HEK293 (cell line): ENCODE data around the gene FIGNL1.

Source experiments
- INSM2 ChIP-seq: fragments of 450-650 bp; formaldehyde crosslinking; IDR thresholded peaks from 2 replicates; pipeline ENCODE4 v1.5.1; 2016; ENCODE audit warnings: missing biosample characterization, missing genetic modification characterization
- TRIM28 ChIP-seq: IDR thresholded peaks from 2 replicates; pipeline ENCODE4 v1.6.1; 2011; ENCODE audit warnings: low read length, control low read depth, borderline replicate concordance
- ZNF16 ChIP-seq: fragments of 450-650 bp; formaldehyde crosslinking; IDR thresholded peaks from 2 replicates; pipeline ENCODE4 v1.5.1; 2016; ENCODE audit warnings: low read depth, missing biosample characterization, missing genetic modification characterization
- ZNF24 ChIP-seq: fragments of 450-650 bp; formaldehyde crosslinking; IDR thresholded peaks from 2 replicates; pipeline ENCODE4 v1.5.1; 2016; ENCODE audit warnings: missing biosample characterization, missing genetic modification characterization
- ZNF600 ChIP-seq: fragments of 450-650 bp; formaldehyde crosslinking; IDR thresholded peaks from 2 replicates; pipeline ENCODE4 v1.5.1; 2016; ENCODE audit warnings: missing biosample characterization, missing genetic modification characterization
- ZNF701 ChIP-seq: fragments of 450-650 bp; formaldehyde crosslinking; IDR thresholded peaks from 2 replicates; pipeline ENCODE4 v1.5.1; 2016; ENCODE audit warnings: missing biosample characterization, missing genetic modification characterization
- TF ChIP-seq, protein P1 (sequence below): fragments of 450-650 bp; formaldehyde crosslinking; IDR thresholded peaks from 2 replicates; pipeline ENCODE4 v1.5.1; 2016; ENCODE audit warnings: missing biosample characterization, missing genetic modification characterization
- TF ChIP-seq, protein P2 (sequence below): IDR thresholded peaks from 2 replicates; pipeline ENCODE4 v1.6.1; 2011; ENCODE audit warnings: mild to moderate bottlenecking, low read depth, low read length, borderline replicate concordance
- TF ChIP-seq, protein P3 (sequence below): fragments of 450-650 bp; formaldehyde crosslinking; IDR thresholded peaks from 2 replicates; pipeline ENCODE4 v1.5.1; 2016; ENCODE audit warnings: missing biosample characterization, missing genetic modification characterization

GRCh38 chr7:50418086-50418515, 32.0 kb downstream of the FIGNL1 start:
- TF ChIP-seq ZNF600 (tag by site-specific recombination) = no peak
- TF ChIP-seq, protein P1, sequence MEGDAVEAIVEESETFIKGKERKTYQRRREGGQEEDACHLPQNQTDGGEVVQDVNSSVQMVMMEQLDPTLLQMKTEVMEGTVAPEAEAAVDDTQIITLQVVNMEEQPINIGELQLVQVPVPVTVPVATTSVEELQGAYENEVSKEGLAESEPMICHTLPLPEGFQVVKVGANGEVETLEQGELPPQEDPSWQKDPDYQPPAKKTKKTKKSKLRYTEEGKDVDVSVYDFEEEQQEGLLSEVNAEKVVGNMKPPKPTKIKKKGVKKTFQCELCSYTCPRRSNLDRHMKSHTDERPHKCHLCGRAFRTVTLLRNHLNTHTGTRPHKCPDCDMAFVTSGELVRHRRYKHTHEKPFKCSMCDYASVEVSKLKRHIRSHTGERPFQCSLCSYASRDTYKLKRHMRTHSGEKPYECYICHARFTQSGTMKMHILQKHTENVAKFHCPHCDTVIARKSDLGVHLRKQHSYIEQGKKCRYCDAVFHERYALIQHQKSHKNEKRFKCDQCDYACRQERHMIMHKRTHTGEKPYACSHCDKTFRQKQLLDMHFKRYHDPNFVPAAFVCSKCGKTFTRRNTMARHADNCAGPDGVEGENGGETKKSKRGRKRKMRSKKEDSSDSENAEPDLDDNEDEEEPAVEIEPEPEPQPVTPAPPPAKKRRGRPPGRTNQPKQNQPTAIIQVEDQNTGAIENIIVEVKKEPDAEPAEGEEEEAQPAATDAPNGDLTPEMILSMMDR (tag by site-specific recombination) = peak; percentile 74
- TF ChIP-seq, protein P2, sequence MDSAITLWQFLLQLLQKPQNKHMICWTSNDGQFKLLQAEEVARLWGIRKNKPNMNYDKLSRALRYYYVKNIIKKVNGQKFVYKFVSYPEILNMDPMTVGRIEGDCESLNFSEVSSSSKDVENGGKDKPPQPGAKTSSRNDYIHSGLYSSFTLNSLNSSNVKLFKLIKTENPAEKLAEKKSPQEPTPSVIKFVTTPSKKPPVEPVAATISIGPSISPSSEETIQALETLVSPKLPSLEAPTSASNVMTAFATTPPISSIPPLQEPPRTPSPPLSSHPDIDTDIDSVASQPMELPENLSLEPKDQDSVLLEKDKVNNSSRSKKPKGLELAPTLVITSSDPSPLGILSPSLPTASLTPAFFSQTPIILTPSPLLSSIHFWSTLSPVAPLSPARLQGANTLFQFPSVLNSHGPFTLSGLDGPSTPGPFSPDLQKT = no peak
- TF ChIP-seq ZNF24 (tag by site-specific recombination) = no peak
- no peak for TF ChIP-seq INSM2 (tag by site-specific recombination)
- no peak for TF ChIP-seq TRIM28
- TF ChIP-seq, protein P3, sequence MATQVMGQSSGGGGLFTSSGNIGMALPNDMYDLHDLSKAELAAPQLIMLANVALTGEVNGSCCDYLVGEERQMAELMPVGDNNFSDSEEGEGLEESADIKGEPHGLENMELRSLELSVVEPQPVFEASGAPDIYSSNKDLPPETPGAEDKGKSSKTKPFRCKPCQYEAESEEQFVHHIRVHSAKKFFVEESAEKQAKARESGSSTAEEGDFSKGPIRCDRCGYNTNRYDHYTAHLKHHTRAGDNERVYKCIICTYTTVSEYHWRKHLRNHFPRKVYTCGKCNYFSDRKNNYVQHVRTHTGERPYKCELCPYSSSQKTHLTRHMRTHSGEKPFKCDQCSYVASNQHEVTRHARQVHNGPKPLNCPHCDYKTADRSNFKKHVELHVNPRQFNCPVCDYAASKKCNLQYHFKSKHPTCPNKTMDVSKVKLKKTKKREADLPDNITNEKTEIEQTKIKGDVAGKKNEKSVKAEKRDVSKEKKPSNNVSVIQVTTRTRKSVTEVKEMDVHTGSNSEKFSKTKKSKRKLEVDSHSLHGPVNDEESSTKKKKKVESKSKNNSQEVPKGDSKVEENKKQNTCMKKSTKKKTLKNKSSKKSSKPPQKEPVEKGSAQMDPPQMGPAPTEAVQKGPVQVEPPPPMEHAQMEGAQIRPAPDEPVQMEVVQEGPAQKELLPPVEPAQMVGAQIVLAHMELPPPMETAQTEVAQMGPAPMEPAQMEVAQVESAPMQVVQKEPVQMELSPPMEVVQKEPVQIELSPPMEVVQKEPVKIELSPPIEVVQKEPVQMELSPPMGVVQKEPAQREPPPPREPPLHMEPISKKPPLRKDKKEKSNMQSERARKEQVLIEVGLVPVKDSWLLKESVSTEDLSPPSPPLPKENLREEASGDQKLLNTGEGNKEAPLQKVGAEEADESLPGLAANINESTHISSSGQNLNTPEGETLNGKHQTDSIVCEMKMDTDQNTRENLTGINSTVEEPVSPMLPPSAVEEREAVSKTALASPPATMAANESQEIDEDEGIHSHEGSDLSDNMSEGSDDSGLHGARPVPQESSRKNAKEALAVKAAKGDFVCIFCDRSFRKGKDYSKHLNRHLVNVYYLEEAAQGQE = no peak
- no peak for TF ChIP-seq ZNF701 (tag by site-specific recombination)
- no peak for TF ChIP-seq ZNF16 (tag by site-specific recombination)
